NK-92 (cell line): ENCODE measurements around the gene JAG1.

Experiments used
- DNase-seq: peaks from one replicate; lab custom pipeline; 2025; ENCODE audit not compliant: unreplicated experiment; lab: John Stamatoyannopoulos, UW

The JAG1 gene

DNA sequence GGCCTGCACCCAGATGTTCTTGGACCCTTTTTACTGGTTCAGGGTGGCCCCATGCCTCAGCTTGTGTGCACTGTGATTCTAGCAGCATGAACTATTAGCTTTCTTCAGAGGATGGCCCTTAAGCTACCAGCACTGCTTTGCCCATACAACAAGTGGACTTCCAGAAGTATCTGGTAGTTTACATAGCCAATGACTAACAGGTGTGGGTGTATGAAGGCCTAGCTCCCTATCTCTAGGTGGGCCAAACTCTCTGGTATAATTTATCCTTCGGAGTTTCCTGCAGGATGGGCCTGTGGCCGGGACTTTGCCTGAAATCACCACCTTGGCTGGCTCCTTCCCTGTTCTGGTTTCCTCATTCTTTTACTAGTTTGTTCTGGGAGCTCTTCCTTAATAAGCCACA is 26.1 kb upstream of the JAG1 start:
- no peak for DNase-seq

DNA sequence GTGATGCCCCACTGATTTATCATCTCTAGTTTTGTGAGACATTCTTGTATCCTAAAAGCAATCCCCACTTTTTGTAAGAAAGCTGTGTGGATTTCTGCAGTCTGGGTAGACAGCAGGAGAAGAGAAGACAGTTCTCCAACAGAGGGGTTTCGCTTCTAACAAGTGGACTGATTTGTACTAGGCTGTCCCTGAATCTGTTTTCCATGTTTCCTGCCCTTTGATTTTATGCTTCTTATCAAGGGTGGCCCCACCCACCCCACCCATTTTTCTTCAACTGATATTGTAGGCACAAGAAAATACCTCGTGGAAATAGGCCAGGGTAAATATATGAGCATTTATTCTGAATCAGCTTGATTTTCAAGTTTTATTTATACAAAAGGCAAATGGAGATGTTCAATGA is 25.7 kb upstream of the JAG1 start:
- no peak for DNase-seq

DNA sequence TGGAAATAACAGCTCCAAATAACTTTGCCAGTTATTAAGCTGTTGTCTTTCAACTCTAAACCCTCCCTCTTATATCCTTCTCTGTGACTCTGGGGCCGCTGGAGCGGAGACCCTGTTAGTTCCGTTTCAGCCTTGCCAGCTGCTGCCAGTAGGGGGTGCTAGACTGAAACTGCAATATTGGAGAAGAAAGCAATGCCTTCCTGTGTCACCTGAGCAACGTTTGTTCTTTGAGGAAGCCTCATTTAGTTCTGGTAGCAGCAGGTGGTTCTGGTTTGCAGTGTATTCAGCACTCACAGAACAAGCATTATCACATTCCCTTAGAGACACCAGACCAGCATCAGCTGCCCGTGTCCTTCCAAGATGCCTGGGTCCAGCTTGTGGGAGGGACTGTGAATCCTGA is 22.9 kb upstream of the JAG1 start:
- DNase-seq: no peak

DNA sequence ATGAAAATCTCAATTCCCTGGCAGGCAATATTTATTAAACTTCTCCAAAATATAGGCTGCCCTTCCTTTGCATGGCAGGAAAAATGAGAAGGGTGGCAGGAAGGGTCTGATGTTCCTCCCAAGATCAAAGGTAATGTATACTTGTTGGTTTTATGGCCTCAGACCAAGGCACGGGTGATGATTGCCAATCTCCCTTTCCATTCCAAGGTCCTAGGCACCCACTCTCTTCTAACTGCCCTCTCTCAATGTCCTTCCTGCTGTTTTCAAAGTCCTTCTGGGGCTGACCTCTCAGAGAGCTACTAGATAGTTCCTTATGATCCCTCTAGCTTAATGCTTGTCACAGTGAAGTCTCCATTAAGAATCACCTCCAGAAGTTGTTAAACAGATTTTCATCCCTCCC is 15.6 kb upstream of the JAG1 start:
- no peak for DNase-seq

DNA sequence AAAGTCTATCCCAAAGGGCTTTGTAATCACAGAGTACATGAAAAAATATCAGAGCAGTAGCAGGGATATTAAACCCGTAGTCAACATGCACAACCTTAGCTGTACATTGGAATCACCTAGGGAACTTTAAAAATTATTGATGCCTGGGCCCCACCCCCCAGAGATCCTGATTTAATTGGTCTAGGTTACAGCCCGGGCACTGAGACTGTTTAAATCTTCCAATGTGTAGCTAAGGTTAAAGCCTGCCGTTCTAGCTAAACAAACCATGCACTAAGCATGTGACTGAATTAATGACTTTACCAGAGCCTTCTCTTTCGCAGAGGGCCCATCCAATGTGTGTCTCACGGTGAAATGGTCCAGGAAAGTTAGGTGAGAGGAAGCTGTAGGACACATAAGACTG is 14.1 kb upstream of the JAG1 start:
- DNase-seq: no peak

DNA sequence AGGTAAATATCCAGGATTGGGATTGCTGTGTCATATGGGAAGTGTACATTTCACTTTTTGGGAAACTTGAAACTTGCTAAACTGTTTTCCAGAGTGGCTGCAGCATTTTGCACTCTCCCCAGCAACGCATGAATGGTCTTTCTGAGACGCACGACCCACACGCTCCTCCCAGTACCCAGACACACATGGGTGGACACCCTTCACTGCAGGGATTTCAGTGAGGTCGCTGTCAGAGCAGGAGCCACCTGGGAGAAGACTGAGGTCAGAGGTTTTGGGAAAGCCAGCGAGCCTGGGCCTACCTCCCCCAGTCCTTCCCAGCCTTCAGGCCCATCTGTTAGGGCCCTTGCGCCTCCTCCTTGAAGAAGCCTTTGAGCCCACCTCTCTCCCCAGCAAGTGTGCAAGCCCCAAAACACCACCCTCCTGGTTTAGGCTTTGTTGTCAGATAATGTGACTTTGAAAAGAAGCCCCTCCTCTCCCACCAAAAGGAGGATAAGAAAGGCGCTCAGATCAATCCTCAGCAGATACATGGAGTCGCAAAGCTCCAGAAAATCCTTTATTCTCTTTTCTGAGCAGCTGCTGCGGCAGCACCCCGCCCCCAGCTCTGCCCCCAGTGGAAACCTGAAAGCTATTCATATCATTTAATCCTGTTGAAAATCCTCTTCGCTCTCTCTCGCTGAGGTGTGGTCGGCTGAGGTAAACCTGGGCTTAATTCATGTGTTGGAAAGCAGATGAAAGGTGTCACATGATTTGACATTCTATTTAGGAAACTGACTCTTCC is 12.7 kb upstream of the JAG1 start:
- no peak for DNase-seq

DNA sequence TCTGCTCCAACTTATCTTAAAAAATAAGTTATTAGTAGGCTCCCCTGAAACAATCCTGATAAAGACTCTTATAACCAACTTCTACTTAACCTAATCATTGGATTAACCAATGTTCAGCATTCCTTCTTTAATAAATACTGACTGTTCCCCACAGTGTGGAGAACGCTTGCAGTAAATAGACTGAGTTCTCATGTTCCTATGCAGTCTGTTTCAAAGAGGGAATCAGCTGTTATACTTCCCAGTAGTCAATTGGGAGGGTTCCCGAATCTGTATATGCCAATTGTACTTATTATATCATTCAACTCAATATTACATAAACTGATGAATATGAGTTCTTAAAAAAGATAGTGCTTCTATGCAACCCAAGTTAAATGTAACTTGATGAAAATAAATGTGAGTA is 9.7 kb upstream of the JAG1 start:
- DNase-seq: no peak

DNA sequence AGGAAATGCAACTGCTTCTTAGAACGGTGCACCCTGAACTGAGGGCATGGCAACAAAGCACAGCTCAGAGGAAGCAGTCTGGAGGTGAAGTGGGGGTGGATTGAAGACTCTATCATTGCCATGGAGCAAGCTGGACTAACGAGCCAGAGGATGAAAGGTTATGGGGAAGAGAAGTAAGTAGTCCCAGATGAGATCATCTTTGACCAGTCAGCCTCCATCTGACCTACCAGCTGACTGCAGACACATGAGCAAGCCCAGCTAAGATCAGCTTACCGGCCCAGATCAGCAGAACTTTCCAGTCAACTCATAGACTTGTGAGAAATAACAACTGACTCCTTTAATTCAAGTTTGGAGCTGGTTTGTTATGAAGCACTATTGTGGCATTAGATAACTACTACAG is 9.1 kb upstream of the JAG1 start:
- DNase-seq: no peak

DNA sequence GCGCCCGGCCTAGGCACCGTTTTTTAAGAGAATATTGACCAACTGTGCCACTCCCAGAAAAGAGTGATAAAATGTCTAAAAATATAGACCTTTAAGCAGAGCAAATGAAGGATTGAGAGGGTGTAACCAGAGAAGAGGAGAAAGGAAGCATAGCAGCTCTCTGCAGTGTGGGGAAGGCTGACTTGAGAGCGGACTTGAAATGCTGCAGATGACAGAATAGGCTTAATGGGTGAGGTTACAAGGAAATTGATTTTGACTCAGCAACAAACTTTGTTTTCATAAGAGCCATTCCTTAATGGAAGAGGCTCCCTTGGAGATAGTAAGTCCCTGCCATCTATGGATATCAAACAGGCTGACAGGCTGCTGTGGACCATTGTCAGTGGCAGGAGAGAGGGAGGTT is 7.7 kb upstream of the JAG1 start:
- no peak for DNase-seq

DNA sequence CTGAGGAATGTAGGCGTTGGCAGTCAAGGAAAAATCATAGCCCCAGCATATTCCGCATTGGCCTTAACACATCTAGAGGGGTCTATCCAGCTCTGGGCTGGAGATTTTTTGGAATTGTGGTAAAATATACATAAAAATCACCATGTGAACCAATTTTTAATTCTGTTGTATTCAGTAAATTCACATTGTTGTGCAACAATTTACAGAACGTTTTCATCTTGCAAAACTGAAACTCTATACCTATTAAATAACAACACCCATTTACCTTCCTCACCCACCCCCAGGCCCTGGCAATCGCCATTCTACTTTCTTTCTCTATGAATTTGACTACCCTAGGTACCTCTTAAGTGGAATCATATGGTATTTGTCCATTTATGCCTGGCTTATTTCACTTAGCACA is 6.8 kb upstream of the JAG1 start:
- DNase-seq: no peak

DNA sequence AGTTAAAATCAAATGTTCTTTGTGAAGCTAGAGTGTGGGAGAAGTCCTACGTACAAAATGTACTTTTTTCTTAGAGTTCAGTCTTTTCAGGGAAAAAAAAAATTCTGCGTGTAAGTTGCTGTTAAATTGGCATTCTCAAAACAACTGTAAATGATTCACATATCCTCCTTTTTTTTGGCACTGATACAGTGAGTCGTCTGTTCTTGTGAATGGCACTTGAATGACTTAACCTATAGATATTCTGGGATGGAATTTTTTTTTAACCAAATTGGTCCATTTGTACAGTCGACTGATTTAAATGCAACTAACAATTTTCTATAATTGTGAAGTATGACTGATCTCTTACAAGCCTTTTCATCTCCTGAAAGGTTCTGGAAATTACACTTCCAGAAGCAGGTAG is 5.5 kb upstream of the JAG1 start:
- DNase-seq: no peak

DNA sequence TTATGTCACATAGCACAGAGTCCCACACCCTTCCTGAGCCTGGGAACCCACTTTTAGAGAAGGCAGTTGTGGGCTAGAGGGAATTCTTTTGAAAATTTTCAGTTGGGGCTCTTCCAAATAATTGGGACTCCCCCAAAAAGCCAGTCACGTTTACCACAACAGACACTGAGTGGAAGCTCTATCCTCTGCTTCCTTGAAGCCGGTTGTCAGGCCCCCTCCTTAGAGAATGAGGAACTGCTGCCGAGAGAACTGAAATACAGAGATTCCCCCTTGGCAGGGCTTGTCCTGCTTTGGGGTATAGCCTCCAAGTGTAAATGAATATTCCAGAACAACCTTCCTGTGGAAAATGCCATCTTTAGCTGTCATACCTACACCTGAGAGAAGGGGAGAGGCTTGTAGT is 2.7 kb upstream of the JAG1 start:
- no peak for DNase-seq

DNA sequence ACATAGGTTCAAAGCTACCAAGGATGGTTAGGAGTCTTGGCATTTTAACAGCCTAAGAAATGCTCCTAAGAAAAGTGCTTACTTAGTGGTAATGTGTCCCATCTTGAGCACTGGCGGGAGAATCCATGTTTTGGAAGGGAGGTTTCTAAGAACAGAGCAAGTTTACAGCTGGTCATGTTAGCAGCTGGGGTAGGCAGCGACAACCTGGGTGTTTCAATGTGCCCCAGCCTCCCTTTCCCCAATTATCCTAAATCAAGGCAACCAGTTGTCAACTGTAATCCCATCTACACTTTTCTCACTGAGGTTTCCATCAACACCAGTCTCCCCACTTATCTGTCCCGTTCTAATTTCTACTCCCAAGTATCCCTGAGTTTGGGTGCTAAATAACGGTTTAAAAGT is 1.6 kb upstream of the JAG1 start:
- DNase-seq: no peak

DNA sequence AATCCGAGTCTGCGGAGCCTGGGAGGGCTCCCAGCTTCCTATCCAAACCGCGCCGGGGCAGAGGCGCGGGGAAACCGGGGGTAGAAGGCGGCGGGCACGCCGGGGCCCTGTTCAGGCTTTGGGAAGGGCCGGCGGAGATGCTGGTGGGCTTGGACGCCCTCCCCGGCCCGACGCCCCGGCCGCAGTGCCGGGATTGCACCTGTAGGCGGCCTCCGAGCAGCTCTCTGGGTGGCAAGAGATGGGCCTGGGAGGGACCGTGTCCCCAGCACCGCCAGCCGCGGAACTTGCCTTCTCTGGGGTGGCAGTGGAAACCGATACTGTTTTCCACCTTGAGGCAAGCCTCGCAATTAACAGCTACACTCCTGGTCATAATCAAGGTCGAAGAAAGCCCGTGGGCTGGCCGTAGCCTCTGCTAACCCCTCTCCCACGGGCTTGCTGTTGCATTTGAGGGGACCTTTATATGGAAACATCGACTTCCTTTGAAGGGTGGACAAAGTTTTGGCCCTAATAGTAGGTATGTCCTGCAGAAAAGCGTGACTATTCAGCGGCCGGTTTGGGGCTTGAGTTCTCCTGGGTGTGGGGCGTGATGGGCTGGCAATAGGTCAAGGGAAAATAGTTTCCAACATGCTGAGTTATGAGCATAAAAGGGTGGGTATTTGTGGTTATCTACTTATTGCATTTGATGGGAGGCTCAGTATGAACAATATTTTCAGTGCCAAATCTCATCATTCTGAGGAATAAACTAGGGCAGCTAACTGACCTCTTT is 1.1 kb upstream of the JAG1 start:
- DNase-seq: no peak

DNA sequence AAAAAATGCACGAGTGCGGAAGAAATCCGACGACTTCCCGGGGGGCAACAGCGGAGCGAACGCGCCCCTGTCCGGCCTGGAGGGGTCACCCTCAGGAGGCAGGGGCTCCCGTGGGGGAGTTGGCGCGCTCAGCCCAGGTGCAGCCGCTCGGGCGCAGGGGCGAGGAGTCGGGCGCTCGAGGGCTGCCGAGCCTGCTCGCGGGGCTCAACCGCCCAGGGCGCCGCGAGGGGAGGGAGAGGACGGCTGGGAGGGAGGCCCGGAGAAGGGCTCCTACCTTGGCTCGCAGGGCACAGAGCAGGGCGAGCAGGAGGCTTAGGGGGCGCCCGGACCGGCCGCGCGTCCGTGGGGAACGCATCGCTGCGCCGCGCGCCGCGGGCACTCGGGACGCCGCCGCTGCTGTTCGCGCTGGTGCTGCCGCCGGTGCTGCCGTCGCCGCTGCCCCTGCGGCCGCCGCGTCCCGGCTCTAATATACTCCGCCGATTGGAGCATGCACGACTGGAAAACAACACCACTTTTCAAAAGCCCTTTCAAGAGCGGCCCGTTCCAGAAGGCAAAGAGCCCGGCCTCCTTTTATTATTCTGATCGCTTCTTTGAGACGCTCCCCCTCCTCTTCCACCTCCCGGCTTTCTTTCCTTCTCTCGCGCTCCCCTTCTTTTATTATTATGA is 490 bp downstream of the JAG1 start:
- DNase-seq: no peak

DNA sequence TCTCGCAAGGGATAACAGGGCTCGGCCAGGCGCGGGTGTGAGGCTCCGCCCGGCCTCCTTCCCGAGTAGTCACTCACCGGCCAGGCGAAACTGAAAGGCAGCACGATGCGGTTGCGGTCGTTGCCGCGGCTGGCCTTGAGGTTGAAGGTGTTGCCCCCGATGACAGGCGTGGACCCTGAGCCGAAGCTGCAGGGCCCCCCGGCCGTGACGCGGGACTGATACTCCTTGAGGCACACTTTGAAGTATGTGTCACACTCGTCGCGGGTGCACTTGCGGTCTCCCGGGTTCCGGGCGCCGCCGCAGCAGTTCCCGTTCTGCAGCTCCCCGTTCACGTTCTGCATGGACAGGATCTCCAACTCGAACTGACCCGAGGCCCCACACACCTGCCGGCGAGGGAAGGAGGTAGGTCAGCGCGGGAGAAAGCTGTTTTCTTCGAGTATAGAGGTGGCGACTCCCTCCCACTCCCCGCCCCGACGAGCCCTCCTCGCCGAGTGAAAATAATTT is 1.1 kb downstream of the JAG1 start:
- no peak for DNase-seq

DNA sequence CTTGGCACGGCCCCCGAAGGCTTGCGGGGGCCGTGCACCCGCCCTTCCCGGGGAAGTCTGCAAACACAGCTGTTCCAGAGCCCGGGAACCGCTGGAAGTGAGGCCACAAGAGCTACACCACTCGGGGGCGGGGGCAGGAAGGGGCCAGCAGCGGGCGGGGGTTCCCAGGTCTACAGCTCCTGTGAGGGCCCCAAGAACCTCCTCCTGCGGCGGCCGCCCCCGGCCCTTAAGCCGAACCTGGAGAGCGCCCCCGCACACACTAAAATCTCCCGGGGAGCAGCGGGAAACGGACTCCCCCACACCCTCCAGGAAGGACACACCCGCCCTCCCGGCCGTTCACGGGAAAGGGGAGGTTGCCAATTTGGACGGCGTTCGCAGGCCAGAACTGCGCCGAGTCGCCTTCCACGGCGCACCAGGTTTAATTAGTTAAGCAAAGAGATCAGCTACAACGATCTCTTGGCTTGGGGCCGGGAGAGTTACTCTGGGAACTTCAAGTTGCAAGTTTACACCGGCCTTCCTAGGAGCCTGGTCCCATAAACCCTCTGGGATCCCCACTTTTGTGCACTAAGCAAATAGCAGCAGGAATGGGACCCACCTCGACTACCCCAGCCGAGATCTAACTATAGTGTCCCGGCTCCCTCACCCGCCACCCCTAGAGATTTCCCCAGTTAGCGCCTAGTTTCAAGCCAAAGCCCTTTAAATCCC is 1.7 kb downstream of the JAG1 start:
- DNase-seq: no peak

DNA sequence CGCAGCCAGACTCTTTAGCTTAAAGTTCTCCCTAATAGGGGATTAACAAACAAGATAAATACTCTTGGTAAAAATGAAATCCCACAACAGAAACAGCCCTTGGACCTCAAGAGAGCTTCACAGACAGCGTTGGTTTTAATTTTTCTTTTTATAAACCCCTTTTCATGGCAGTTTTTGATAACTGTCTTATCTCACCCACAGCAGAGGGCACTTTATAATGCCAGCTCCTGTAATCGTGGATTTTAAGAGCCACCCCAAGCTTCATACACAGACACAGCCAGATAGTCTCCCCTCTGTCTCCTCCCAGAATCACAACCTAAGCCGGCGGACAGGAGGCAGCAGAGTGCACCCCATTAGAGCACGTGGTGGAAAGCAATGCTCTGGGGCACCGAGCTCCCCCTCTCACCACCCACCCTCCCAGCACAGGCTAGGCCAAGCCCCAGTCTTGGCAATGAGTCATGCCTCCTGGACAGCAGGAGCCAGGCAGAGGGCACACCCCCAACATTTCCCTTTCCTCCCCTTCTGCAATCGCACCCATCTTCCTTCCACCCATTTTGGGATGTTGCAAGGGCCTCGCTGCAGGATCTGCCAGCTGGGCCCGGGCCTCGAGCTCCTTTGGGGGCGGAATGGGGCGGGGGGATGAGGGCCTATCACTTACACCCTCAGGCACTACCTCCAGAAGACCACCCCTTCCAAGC is 2.4 kb downstream of the JAG1 start:
- DNase-seq: no peak

DNA sequence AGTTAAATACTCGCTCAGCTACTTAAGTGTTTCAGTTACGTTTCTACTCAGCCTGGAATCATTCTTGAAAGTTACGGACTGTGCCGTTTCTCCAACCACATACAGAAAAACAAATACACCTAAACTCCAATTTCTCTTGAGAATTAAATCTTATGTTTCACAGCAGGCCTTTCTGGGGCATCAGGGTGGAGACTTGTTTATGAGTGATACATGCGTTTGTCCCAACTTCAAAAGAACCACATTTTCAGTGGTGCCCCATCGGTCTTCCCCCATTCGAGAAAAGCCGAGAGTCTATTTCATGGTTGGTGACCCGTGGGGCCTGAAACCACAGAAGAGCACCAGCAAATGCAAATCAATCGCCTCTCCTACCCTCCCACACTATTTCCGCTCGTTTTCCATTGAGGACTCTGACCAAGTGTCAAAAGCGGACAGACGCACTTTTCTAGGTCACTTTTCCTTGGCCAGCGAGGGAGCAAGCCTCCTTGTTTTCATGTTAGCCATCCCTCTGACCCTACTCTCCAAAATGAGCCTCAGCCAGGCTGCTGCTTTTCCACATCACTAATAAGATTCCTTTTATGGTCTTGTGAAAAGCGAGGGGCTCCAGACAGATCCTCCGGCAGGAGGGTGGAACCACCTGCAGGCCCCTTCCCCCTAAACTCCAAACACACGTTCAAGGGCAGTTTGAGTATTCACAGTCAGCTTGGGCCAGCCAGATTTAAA is 3.1 kb downstream of the JAG1 start:
- DNase-seq: no peak

DNA sequence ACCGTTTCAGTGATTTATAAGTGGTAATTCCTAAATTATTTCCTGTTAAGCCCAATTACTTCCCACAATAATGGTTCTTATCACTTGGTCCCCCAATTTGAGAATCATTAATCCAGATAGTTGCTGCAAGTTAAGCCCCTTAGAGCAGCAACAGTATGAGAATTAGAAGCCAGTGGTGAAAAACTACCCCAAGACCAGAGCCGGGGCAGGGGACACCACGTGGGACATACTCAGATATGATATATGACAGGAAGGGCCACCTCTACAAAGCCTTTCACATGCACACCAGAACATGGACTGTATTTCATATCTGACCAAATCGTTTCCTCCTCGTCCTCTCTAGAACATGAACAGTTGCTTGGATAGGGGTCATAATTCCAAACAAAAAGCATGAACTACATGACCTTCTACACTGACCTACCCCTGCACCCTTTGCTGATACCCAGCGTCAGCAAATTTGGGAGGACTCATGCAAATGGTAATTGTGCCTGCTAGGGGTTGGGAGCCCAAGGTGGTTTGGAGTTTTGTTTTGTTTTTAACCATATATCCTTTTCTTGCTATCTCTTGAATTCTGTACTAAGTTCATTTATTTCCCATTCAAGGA is 3.9 kb downstream of the JAG1 start:
- DNase-seq: no peak
